Measurements from ENCODE around the gene RNF213. TPM values are rescaled to one million over a fixed set of nuclear protein-coding genes. Genes with fewer than 3 reads are reported as not detected.

The RNF213 gene
- total RNA-seq, 1 donor from 2014 or later, result 110 TPM

GRCh38 chr17:80413771-80414507, 153.3 kb downstream of the RNF213 start:
- Mint-ChIP-seq H3K27me3 (ENCODE audit: unreplicated experiment) (peaks cover 7% of the 10 kb centered on the region), H3K4me3 (ENCODE audit: unreplicated experiment) (peak overlapping the region; percentile 88), H3K27ac (ENCODE audit: unreplicated experiment) (peak overlapping the region; percentile 76), H3K4me1 (ENCODE audit: unreplicated experiment) (peaks cover 53% of the 10 kb centered on the region), H3K36me3 (ENCODE audit: low read depth, unreplicated experiment) (peaks cover 21% of the 10 kb centered on the region), H3K9me3 (ENCODE audit: unreplicated experiment) (no peaks in the 10 kb centered on the region)
- TF ChIP-seq CTCF (IDR thresholded peaks at IDR 0.05; ENCODE audit: unreplicated experiment), result no peak
- no peak for DNase-seq (ENCODE audit: low spot score)

DNA sequence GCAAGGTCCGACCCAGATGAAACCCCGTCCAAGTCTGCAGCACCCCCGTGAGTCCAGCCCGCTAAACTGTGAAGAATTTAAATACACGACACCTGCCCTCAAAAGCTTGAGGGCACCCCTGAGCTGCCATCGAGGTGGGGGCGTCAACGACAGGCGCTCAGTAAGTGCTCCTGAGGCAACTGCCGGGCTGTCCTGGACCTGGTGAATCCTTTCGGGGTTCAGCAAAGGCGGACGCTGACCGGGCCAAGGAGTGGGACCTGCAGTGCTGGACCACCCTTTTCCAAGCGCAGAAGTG, 153.8 kb downstream of the RNF213 start:
- Mint-ChIP-seq H3K4me3 (ENCODE audit: unreplicated experiment) (peak overlapping the region; percentile 88), H3K9me3 (ENCODE audit: unreplicated experiment) (no peaks in the 10 kb centered on the region), H3K27ac (ENCODE audit: unreplicated experiment) (peak overlapping the region; percentile 76), H3K4me1 (ENCODE audit: unreplicated experiment) (peaks cover 49% of the 10 kb centered on the region), H3K27me3 (ENCODE audit: unreplicated experiment) (peaks cover 7% of the 10 kb centered on the region), H3K36me3 (ENCODE audit: low read depth, unreplicated experiment) (peaks cover 21% of the 10 kb centered on the region)
- DNase-seq (ENCODE audit: low spot score), result no peak
- no peak for TF ChIP-seq CTCF (IDR thresholded peaks at IDR 0.05; ENCODE audit: unreplicated experiment)

DNA sequence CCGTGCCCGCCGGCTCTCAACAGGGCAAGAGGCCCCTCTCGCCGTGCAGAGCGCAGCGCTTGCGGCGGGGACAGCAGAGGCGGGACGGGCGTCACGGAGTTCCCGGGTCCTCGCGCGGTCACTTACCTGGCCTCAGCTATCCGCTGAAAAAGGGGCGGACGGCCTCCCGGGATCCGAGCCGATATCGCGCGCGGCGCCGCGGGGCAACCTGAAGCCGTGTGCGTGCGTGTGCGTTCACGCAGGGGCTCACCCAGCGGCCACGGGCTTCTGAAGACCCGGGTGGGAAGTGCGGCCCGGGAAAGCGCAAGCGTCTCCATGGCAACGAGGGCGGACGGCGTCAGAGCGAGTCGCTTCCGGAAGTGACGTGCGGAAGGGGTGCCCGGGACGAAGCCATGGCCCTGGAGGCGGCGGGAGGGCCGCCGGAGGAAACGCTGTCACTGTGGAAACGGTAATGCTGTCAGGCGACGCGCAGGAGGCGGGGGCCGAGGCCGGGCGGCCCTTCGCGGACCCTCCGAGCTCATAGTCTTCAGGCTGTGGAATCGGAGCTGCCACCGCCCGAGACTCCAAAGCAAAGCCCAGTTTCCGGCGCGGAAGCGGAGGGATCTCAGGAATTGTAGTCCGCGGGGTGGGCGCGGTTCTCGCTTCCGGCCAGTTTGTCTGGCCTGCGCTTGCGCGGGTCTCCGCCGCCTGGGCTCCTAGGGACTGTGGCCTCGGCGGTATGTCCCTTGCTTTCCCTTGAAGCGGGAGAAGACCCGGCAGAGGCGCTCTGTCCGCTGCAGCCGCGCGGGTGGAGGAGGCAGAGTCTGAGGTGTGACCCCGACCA, 154.4 kb downstream of the RNF213 start, which contains the start of gene ENDOV:
ENDOV (plus strand) TSS at position 365 of the 823 bp plus-strand sequence; CDS start at position 393, 28 bp downstream.
- H3K4me1 Mint-ChIP-seq (ENCODE audit: unreplicated experiment), result peaks cover 48% of the 10 kb centered on the region
- H3K9me3 Mint-ChIP-seq (ENCODE audit: unreplicated experiment), result no peaks in the 10 kb centered on the region
- peak within 1 kb of the TSS; percentile 88 for H3K4me3 Mint-ChIP-seq (ENCODE audit: unreplicated experiment)
- peaks cover 7% of the 10 kb centered on the region for H3K27me3 Mint-ChIP-seq (ENCODE audit: unreplicated experiment)
- TF ChIP-seq CTCF (IDR thresholded peaks at IDR 0.05; ENCODE audit: unreplicated experiment), result no peak
- peaks cover 25% of the 10 kb centered on the region for H3K36me3 Mint-ChIP-seq (ENCODE audit: low read depth, unreplicated experiment)
- H3K27ac Mint-ChIP-seq (ENCODE audit: unreplicated experiment), result peak within 1 kb of the TSS; percentile 76
- peak; percentile 90 for DNase-seq (ENCODE audit: low spot score)

DNA sequence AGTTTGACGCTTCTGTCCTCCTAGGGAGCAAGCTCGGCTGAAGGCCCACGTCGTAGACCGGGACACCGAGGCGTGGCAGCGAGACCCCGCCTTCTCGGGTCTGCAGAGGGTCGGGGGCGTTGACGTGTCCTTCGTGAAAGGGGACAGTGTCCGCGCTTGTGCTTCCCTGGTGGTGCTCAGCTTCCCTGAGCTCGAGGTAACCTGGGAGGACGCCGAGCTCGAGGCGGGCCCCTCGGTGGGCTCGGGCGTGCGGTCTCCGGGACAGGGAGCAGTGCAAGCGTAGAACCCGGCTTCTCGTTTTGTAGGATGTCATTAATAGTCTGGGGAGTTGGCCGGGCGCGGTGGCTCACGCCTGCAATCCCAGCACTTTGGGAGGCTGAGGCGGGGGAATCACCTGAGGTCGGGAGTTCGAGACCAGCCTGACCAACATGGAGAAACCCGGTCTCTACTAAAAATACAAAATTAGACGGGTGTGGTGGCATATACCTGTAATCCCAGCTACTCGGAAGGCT, 155.0 kb downstream of the RNF213 start:
- Mint-ChIP-seq H3K27ac (ENCODE audit: unreplicated experiment) (peak overlapping the region; percentile 76), H3K27me3 (ENCODE audit: unreplicated experiment) (peaks cover 7% of the 10 kb centered on the region), H3K9me3 (ENCODE audit: unreplicated experiment) (no peaks in the 10 kb centered on the region), H3K4me1 (ENCODE audit: unreplicated experiment) (peaks cover 48% of the 10 kb centered on the region), H3K4me3 (ENCODE audit: unreplicated experiment) (peak overlapping the region; percentile 88), H3K36me3 (ENCODE audit: low read depth, unreplicated experiment) (peaks cover 25% of the 10 kb centered on the region)
- DNase-seq (ENCODE audit: low spot score), result no peak
- TF ChIP-seq CTCF (IDR thresholded peaks at IDR 0.05; ENCODE audit: unreplicated experiment), result no peak
